K562 (cell line): ENCODE results near the gene ABCA3. TPM values are rescaled to one million over a fixed set of nuclear protein-coding genes. Genes with fewer than 3 reads are reported as not detected.

Source experiments
- ATAC-seq: fragments of 200-7000 bp; cut with Tn5 transposase; 3 replicates; pipeline ENCODE4 v1.9.1; 2020; ENCODE audit warnings: moderate library complexity
- BruUV-seq: library from RNA; stranded (reverse); fragments of 400-500 nt; replicated peaks from 2 replicates; lab custom pipeline; 2021; lab: Mats Ljungman, UMichigan
- CTCF ChIA-PET: fragments of 300-600 bp; formaldehyde crosslinking; extraction: SDS; loops from one replicate; lab custom pipeline; 2021; ENCODE audit warnings: low intra/inter-chr PET ratio; lab: Yijun Ruan, JAX
- POLR2A ChIA-PET: fragments of 300-600, 350-650 bp; sonication (Branson Sonifier 250); formaldehyde crosslinking; extraction: SDS; loops from one replicate; lab custom pipeline; 2021; ENCODE audit warnings: antibody characterized with exemption, inconsistent platforms; lab: Yijun Ruan, JAX
- DNase-seq, 4 experiments: peaks; one replicate each; pipeline versions ENCODE4 v3.0.0 to v3.0.0-alpha.2; 2011 to 2018; ENCODE audit warnings: low spot score in 3 of 4, mixed read lengths in 3 of 4; ENCODE audit errors: extremely low read depth in 1 of 4
- FAIRE-seq: peaks from 2 replicates; lab custom pipeline; 2011; peaks lifted over from hg19 to GRCh38; lab: Jason Lieb, UNC
- H2AFZ ChIP-seq: 2 replicates; pipeline ENCODE4 v1.6.0; 2011; ENCODE audit warnings: low read depth, low read length, control low read depth, inconsistent platforms
- H3K27ac ChIP-seq: fragments of 200-600 bp; 3 replicates; pipeline ENCODE4 v1.8.0; 2011; ENCODE audit warnings: low read depth, mild to moderate bottlenecking, control low read depth, inconsistent platforms, low read length, moderate library complexity, mixed read lengths; ENCODE audit errors: extremely low read depth
- H3K27me3 ChIP-seq, 2 experiments: fragments of 300-600 bp in 1 of 2; 2 replicates in 1 of 2; 3 replicates in 1 of 2; pipeline versions ENCODE4 v1.6.0 to v1.8.0; 2011; ENCODE audit warnings: inconsistent platforms in 2 of 2, low read length in 2 of 2, mild to moderate bottlenecking in 1 of 2, mixed read lengths in 1 of 2, moderate library complexity in 1 of 2; ENCODE audit not compliant: control insufficient read depth in 2 of 2, insufficient read depth in 2 of 2
- H3K36me3 ChIP-seq: fragments of 300-600 bp; 3 replicates; pipeline ENCODE4 v1.8.0; 2011; ENCODE audit warnings: mild to moderate bottlenecking, low read length, inconsistent platforms; ENCODE audit not compliant: control insufficient read depth, insufficient read depth
- H3K4me1 ChIP-seq, 2 experiments: fragments of 200-600 bp in 1 of 2; replicated peaks in 1 of 2; 2 replicates in 1 of 2; 3 replicates in 1 of 2; pipeline versions ENCODE4 v1.5.1 to v1.8.0; 2011; ENCODE audit warnings: inconsistent platforms in 2 of 2, low read length in 2 of 2, mild to moderate bottlenecking in 1 of 2, mixed read lengths in 1 of 2, moderate library complexity in 1 of 2; ENCODE audit not compliant: control insufficient read depth in 2 of 2, insufficient read depth in 2 of 2
- H3K4me2 ChIP-seq: 2 replicates; pipeline ENCODE4 v1.6.1; 2011; ENCODE audit warnings: low read length, control low read depth, inconsistent platforms, mixed read lengths; ENCODE audit not compliant: insufficient read depth
- H3K4me3 ChIP-seq: fragments of 200-600 bp; sonication (generic), shearing (Covaris generic); 2 replicates; pipeline ENCODE4 v1.5.1; 2016; ENCODE audit warnings: control low read depth, inconsistent platforms
- H3K79me2 ChIP-seq: fragments of 200-600 bp; 3 replicates; pipeline ENCODE4 v1.8.0; 2011; ENCODE audit warnings: low read length, inconsistent platforms; ENCODE audit not compliant: control insufficient read depth, insufficient read depth
- H3K9ac ChIP-seq, 2 experiments: 2 replicates each; pipeline versions ENCODE4 v1.6.0 to v1.6.1; 2011; ENCODE audit warnings: low read depth in 2 of 2, low read length in 2 of 2, control low read depth in 1 of 2, inconsistent platforms in 1 of 2, mild to moderate bottlenecking in 1 of 2, mixed read lengths in 1 of 2; ENCODE audit not compliant: insufficient read depth in 1 of 2
- H3K9me1 ChIP-seq: one replicate; pipeline ENCODE4 v1.6.0; 2011; ENCODE audit warnings: inconsistent platforms, mild to moderate bottlenecking, low read length, moderate library complexity; ENCODE audit not compliant: control insufficient read depth, insufficient read depth
- H3K9me3 ChIP-seq: replicated peaks from 2 replicates; pipeline ENCODE4 v1.5.1; 2011; ENCODE audit warnings: low read depth, low read length, inconsistent platforms; ENCODE audit not compliant: control insufficient read depth, insufficient read depth
- H4K20me1 ChIP-seq: replicated peaks from 2 replicates; pipeline ENCODE4 v1.6.1; 2011; ENCODE audit warnings: low read length, inconsistent platforms, mixed read lengths; ENCODE audit not compliant: control insufficient read depth, insufficient read depth
- CLOCK ChIP-seq: fragments of 250-450 bp; sonication (Bioruptor Pico); IDR thresholded peaks from 2 replicates; pipeline ENCODE4 v1.4.0; 2020; ENCODE audit warnings: mild to moderate bottlenecking, moderate library complexity, borderline replicate concordance
- CXXC5 ChIP-seq: fragments of 250-450 bp; sonication (Bioruptor Pico); IDR thresholded peaks from 2 replicates; pipeline ENCODE4 v1.8.0; 2022; ENCODE audit warnings: inconsistent platforms, mild to moderate bottlenecking, moderate library complexity
- HNRNPLL ChIP-seq: fragments of 200-400 bp; formaldehyde crosslinking; IDR thresholded peaks from 2 replicates; pipeline ENCODE4 v1.6.1; 2017; ENCODE audit warnings: low read length, low read depth, mild to moderate bottlenecking; ENCODE audit not compliant: poor library complexity, severe bottlenecking
- NFATC3 ChIP-seq: fragments of 450-650 bp; IDR thresholded peaks from 2 replicates; pipeline ENCODE4 v1.6.1; 2017; ENCODE audit warnings: mild to moderate bottlenecking
- NKRF ChIP-seq: fragments of 450-650 bp; IDR thresholded peaks from 2 replicates; pipeline ENCODE4 v1.6.1; 2016; ENCODE audit warnings: borderline replicate concordance
- POLR2G ChIP-seq: fragments of 200-400 bp; formaldehyde crosslinking; IDR thresholded peaks from 2 replicates; pipeline ENCODE4 v1.6.1; 2017; ENCODE audit warnings: low read depth, mild to moderate bottlenecking, antibody characterized with exemption, low read length, moderate library complexity
- RBFOX2 ChIP-seq: fragments of 200-400 bp; formaldehyde crosslinking; IDR thresholded peaks from 2 replicates; pipeline ENCODE4 v1.6.1; 2017; ENCODE audit warnings: low read depth, mild to moderate bottlenecking, low read length, moderate library complexity
- TCF7 ChIP-seq: sonication (generic); IDR thresholded peaks from 2 replicates; pipeline ENCODE4 v1.6.1; 2016; ENCODE audit warnings: antibody characterized with exemption, borderline replicate concordance
- ZNF12 ChIP-seq: sonication (generic); formaldehyde crosslinking; IDR thresholded peaks from 2 replicates; pipeline ENCODE4 v1.4.0; 2020; ENCODE audit warnings: mild to moderate bottlenecking, missing genetic modification reagents
- ZNF121 ChIP-seq: sonication (generic); formaldehyde crosslinking; conservative IDR thresholded peaks from 2 replicates; pipeline ENCODE4 v1.8.0; 2022; ENCODE audit warnings: missing genetic modification reagents
- ZNF785 ChIP-seq: fragments of 250-450 bp; sonication (Bioruptor Pico); IDR thresholded peaks from 2 replicates; pipeline ENCODE4 v1.4.0; 2020; ENCODE audit warnings: mild to moderate bottlenecking
- WGBS: fragments of 100-300 bp; shearing (Covaris generic); methylation state at CpG from one replicate; pipeline ENCODE4 v1.1.6; 2016; ENCODE audit warnings: low coverage, mixed read lengths; ENCODE audit not compliant: insufficient coverage; ENCODE audit errors: missing lambda C conversion rate; 5-methylcytosine and 5-hydroxymethylcytosine counted together
- in situ Hi-C: fragments of 300-500 bp; cut with MboI; formaldehyde crosslinking; loops from 4 replicates; pipeline ENCODE4 v1.15.0; 2018; ENCODE audit warnings: inconsistent platforms, mixed read lengths
- intact Hi-C: fragments of 100-400 bp; cut with micrococcal nuclease; formaldehyde crosslinking; loops from 2 replicates; pipeline ENCODE4 v1.14.2; 2022
- polyA plus RNA-seq, 8 experiments: library from polyadenylated mRNA; depleted of rRNA in 4 of 8; stranded (reverse) in 5 of 8; unstranded in 3 of 8; fragments of >200 nt; fragmentation: Nextera tagmentation in 2 of 8; fragmentation: Illumina TruSeq in 1 of 8; extraction: Ambion mirVana in 2 of 8; extraction: Trizol in 1 of 8; gene quantifications; 2 replicates each; pipeline versions ENCODE4 v1.2.1 to v1.2.3, GENCODE V29; 2011 to 2014; ENCODE audit warnings: inconsistent platforms in 1 of 8, missing spikeins in 1 of 8
- total RNA-seq, 7 experiments: library from RNA; depleted of rRNA in 6 of 7; stranded (reverse); fragments of >200 nt in 6 of 7; fragmentation: Illumina TruSeq in 2 of 7; extraction: Trizol in 2 of 7; gene quantifications; 2 replicates each; pipeline versions ENCODE4 v1.2.1 to v1.2.3, GENCODE V29; 2011 to 2021; ENCODE audit warnings: low replicate concordance in 1 of 7

Gene ABCA3
- total and polyA plus RNA-seq, 9 of the 15 experiments (the other 6 are each of a cell fraction or from before 2014, with no cell fraction given) = 0.66 to 23.7 (median 6.9) TPM

DNA sequence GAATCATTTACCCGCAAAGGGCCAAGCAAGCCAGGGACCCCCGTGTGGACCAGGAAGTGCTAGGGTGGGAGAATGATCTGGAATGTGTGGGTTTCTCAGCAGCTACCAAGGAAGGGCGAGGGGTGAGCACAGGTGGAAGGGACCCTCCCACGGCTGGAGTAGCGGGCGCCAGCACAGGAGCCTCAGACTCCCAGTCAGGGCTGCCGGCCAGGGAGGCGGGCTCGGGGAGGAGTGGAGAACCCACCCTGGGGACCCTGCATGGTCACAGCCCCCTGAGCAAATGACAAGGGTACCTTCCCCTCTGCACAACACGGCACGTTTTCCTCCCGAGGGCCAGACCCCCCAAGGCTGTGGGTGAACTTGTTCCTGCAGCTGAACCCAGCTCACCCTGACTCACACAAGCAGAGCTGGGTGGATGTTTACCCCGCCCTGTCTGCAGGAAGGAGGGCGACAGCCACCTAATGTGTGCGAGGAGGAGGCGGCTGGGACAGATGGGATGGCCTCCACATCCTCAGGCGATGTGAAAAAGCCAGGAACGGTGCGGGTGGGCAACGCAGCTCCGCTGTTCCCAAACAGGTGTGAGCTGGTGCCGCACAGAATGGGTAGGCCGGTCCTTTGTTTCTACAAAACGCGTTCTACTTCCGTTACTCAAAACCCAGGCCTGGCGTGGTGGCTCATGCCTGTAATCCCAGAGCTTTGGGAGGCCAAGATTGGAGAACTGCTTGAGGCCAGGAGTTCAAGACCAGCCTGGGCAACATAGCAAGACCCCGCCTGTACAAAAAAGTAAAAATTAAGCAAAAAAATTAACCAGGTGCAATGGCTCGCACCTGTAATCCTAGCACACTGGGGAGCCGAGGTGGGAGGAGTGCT, 95.4 kb downstream of the ABCA3 start:
- H4K20me1 ChIP-seq = no peaks in the 10 kb centered on the region
- TF ChIP-seq ZNF121 (CRISPR knock-in tag) (peak; percentile 77), NKRF (no peak), POLR2G (0 out of 2 replicates have a peak, but pooled peaks have one; percentile 30), TCF7 (no peak), ZNF12 (CRISPR knock-in tag) (peak; percentile 93), NFATC3 (no peak), HNRNPLL (no peak), CLOCK (CRISPR knock-in tag) (no peak), CXXC5 (CRISPR knock-in tag) (no peak), RBFOX2 (peak; percentile 53; the same call in 1 of the 2 replicates), ZNF785 (no peak)
- TF ChIP-seq, all 486 proteins: peak for 4
- in situ Hi-C loops (no loop called here), intact Hi-C loops (no loop called here)
- 93% methylated on average over 27 of the region's 30 CpGs for WGBS
- Histone ChIP-seq H2AFZ (no peak overlapping the region), H3K79me2 (peaks cover 34% of the 10 kb centered on the region), H3K27ac (no peak overlapping the region), H3K27me3 (no peaks in the 10 kb centered on the region), H3K9me1 (no peaks in the 10 kb centered on the region), H3K9ac (peak overlapping the region in 1 of 2 experiments; percentile 26; a peak in 1 of 4 replicates), H3K36me3 (peaks cover 70% of the 10 kb centered on the region; the same call in 2 of the 3 replicates), H3K4me2 (no peak overlapping the region), H3K9me3 (no peaks in the 10 kb centered on the region), H3K4me1 (peaks cover 0 to 44% of the 10 kb centered on the region in 2 experiments; a peak in 2 of 5 replicates), H3K4me3 (no peak overlapping the region)
- POLR2A ChIA-PET = interaction anchor here (0.6 to 1.7 kb wide), 9 partner anchors 12 to 830 kb away, joined by 3 to 4 read pairs (median 3); partner anchors contain the start of genes PGP and UNKL
- DNase-seq = no peak
- BruUV-seq = no TSS peak
- ATAC-seq = no peak
- no peak for FAIRE-seq
- CTCF ChIA-PET = interaction anchor here (0.7 kb wide), 1 partner anchor 16 kb away, joined by 3 read pairs; no protein-coding TSS in a partner anchor
